ENCODE data around the gene CXXC1. TPM values are rescaled to one million over a fixed set of nuclear protein-coding genes. Genes with fewer than 3 reads are reported as not detected.

The CXXC1 gene
- total RNA-seq, 1 donor from 2014 or later = 50.6 TPM

DNA sequence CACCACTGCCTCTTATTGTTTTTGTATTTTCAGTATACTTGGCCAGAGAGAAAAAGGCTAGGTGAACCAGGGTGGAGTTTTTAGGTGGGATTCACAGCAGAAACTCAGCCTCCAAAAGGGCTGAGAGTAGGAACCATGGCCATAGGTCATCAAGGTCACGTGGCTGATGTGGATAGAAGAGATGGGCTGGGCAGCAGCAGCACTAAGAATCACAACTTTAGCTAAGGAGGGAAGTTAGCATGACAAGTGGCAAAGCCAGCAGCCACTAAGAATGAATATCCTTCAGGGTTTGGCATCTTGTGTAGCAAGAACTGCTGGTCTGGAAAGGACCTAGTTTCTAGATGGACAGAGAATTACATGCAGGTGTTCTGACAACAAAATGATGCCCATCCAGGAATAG, 44.2 kb upstream of the CXXC1 start:
- FAIRE-seq (no peak), DNase-seq (ENCODE audit: low read depth) (no peak)
- H3K36me3 Mint-ChIP-seq (ENCODE audit: low read depth, unreplicated experiment) = no peaks in the 10 kb centered on the region
- Histone ChIP-seq H3K36me3 (ENCODE audit: insufficient read depth, low read length) (no peaks in the 10 kb centered on the region), H3K9me3 (ENCODE audit: insufficient read depth, low read depth, low read length) (no peaks in the 10 kb centered on the region), H4K20me1 (ENCODE audit: insufficient read depth, low read length) (no peaks in the 10 kb centered on the region), H3K4me1 (ENCODE audit: insufficient read depth, low read length) (no peaks in the 10 kb centered on the region), H3K4me2 (ENCODE audit: low read length) (no peak overlapping the region), H3K27ac (ENCODE audit: low read depth, low read length) (no peak overlapping the region), H3K79me2 (ENCODE audit: insufficient read depth, low read length) (no peaks in the 10 kb centered on the region), H2AFZ (ENCODE audit: low read depth, low read length) (no peak overlapping the region), H3K9ac (ENCODE audit: low read length) (no peak overlapping the region), H3K4me3 (ENCODE audit: insufficient read depth, low read depth, low read length) (no peak overlapping the region), H3K27me3 (ENCODE audit: insufficient read depth, low read length) (no peaks in the 10 kb centered on the region)
- TF ChIP-seq EZH2 (IDR thresholded peaks at IDR 0.05; ENCODE audit: insufficient read depth, low read length) = no peak
- TF ChIP-seq, protein P1, sequence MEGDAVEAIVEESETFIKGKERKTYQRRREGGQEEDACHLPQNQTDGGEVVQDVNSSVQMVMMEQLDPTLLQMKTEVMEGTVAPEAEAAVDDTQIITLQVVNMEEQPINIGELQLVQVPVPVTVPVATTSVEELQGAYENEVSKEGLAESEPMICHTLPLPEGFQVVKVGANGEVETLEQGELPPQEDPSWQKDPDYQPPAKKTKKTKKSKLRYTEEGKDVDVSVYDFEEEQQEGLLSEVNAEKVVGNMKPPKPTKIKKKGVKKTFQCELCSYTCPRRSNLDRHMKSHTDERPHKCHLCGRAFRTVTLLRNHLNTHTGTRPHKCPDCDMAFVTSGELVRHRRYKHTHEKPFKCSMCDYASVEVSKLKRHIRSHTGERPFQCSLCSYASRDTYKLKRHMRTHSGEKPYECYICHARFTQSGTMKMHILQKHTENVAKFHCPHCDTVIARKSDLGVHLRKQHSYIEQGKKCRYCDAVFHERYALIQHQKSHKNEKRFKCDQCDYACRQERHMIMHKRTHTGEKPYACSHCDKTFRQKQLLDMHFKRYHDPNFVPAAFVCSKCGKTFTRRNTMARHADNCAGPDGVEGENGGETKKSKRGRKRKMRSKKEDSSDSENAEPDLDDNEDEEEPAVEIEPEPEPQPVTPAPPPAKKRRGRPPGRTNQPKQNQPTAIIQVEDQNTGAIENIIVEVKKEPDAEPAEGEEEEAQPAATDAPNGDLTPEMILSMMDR (IDR thresholded peaks at IDR 0.05; ENCODE audit: insufficient read depth, low read depth, low read length) = no peak
- H3K4me3 Mint-ChIP-seq (ENCODE audit: unreplicated experiment) = no peak overlapping the region
- H3K4me1 Mint-ChIP-seq (ENCODE audit: low read depth, unreplicated experiment) = no peaks in the 10 kb centered on the region
- H3K27ac Mint-ChIP-seq (ENCODE audit: unreplicated experiment) = no peak overlapping the region
- peaks cover 2% of the 10 kb centered on the region for H3K9me3 Mint-ChIP-seq (ENCODE audit: unreplicated experiment)
- peaks cover 11% of the 10 kb centered on the region for H3K27me3 Mint-ChIP-seq (ENCODE audit: low read depth, unreplicated experiment)

DNA sequence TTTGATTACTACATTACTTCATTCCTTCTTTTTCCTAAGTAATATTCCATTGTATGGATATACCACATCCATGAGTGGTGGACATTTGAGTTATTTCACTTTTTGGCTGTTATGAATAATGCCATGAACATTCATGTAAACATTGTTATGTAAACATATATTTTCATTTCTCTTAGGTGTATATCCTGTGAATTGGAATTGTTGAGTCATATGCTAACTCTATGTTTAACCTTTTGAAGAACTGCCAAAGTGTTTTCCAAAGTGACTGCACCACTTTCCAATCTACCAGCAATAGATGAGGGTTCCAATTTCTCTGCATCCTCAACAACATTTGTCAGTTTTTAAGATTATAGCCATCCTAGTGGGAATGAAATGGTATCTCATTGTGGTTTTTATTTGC, 42.7 kb upstream of the CXXC1 start:
- Mint-ChIP-seq H3K36me3 (ENCODE audit: low read depth, unreplicated experiment) (no peaks in the 10 kb centered on the region), H3K9me3 (ENCODE audit: unreplicated experiment) (peaks cover 2% of the 10 kb centered on the region), H3K4me1 (ENCODE audit: low read depth, unreplicated experiment) (no peaks in the 10 kb centered on the region), H3K27me3 (ENCODE audit: low read depth, unreplicated experiment) (peaks cover 11% of the 10 kb centered on the region), H3K4me3 (ENCODE audit: unreplicated experiment) (no peak overlapping the region), H3K27ac (ENCODE audit: unreplicated experiment) (no peak overlapping the region)
- H4K20me1 ChIP-seq (ENCODE audit: insufficient read depth, low read length) = no peaks in the 10 kb centered on the region
- H3K36me3 ChIP-seq (ENCODE audit: insufficient read depth, low read length) = no peaks in the 10 kb centered on the region
- no peak for FAIRE-seq
- H3K79me2 ChIP-seq (ENCODE audit: insufficient read depth, low read length) = no peaks in the 10 kb centered on the region
- H3K4me1 ChIP-seq (ENCODE audit: insufficient read depth, low read length) = no peaks in the 10 kb centered on the region
- no peak for TF ChIP-seq EZH2 (IDR thresholded peaks at IDR 0.05; ENCODE audit: insufficient read depth, low read length)
- H2AFZ ChIP-seq (ENCODE audit: low read depth, low read length) = no peak overlapping the region
- H3K9me3 ChIP-seq (ENCODE audit: insufficient read depth, low read depth, low read length) = no peaks in the 10 kb centered on the region
- H3K9ac ChIP-seq (ENCODE audit: low read length) = no peak overlapping the region
- H3K4me2 ChIP-seq (ENCODE audit: low read length) = no peak overlapping the region
- no peaks in the 10 kb centered on the region for H3K27me3 ChIP-seq (ENCODE audit: insufficient read depth, low read length)
- no peak overlapping the region for H3K27ac ChIP-seq (ENCODE audit: low read depth, low read length)
- H3K4me3 ChIP-seq (ENCODE audit: insufficient read depth, low read depth, low read length) = no peak overlapping the region
- no peak for DNase-seq (ENCODE audit: low read depth)

DNA sequence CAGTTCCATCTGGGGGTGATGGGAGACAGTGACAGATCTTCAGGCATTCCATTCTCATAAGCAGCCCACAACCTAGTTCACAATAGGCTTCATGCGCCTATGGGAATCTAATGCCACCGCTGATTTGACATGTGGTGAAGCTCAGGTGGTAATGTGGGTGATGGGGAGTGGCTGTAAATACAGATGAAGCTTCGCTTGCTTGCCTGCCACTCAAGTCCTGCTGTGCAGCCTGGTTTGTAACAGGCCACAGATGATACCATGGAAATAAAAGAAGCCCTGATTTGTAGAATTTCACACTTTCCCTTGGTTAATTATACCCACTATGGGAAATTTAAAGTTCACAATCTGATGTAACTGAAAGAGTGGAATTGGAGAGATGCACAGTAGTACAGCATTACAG, 40.5 kb upstream of the CXXC1 start:
- peaks cover 11% of the 10 kb centered on the region for H3K27me3 Mint-ChIP-seq (ENCODE audit: low read depth, unreplicated experiment)
- Histone ChIP-seq H3K9me3 (ENCODE audit: insufficient read depth, low read depth, low read length) (no peaks in the 10 kb centered on the region), H3K36me3 (ENCODE audit: insufficient read depth, low read length) (no peaks in the 10 kb centered on the region), H3K27ac (ENCODE audit: low read depth, low read length) (no peak overlapping the region), H3K4me3 (ENCODE audit: insufficient read depth, low read depth, low read length) (no peak overlapping the region), H3K27me3 (ENCODE audit: insufficient read depth, low read length) (no peaks in the 10 kb centered on the region), H4K20me1 (ENCODE audit: insufficient read depth, low read length) (no peaks in the 10 kb centered on the region), H3K4me2 (ENCODE audit: low read length) (no peak overlapping the region), H2AFZ (ENCODE audit: low read depth, low read length) (no peak overlapping the region), H3K4me1 (ENCODE audit: insufficient read depth, low read length) (no peaks in the 10 kb centered on the region), H3K79me2 (ENCODE audit: insufficient read depth, low read length) (no peaks in the 10 kb centered on the region), H3K9ac (ENCODE audit: low read length) (no peak overlapping the region)
- no peak overlapping the region for H3K4me3 Mint-ChIP-seq (ENCODE audit: unreplicated experiment)
- no peaks in the 10 kb centered on the region for H3K36me3 Mint-ChIP-seq (ENCODE audit: low read depth, unreplicated experiment)
- H3K27ac Mint-ChIP-seq (ENCODE audit: unreplicated experiment) = no peak overlapping the region
- H3K4me1 Mint-ChIP-seq (ENCODE audit: low read depth, unreplicated experiment) = no peaks in the 10 kb centered on the region
- TF ChIP-seq, protein P1 (IDR thresholded peaks at IDR 0.05; ENCODE audit: insufficient read depth, low read depth, low read length) = no peak
- TF ChIP-seq EZH2 (IDR thresholded peaks at IDR 0.05; ENCODE audit: insufficient read depth, low read length) = no peak
- FAIRE-seq (no peak), DNase-seq (ENCODE audit: low read depth) (no peak)
- peaks cover 4% of the 10 kb centered on the region for H3K9me3 Mint-ChIP-seq (ENCODE audit: unreplicated experiment)

Data from astrocyte (in vitro differentiated cells and primary cell).